Measurements from ENCODE around the gene EIF4EBP2. TPM values are rescaled to one million over a fixed set of nuclear protein-coding genes. Genes with fewer than 3 reads are reported as not detected.

EIF4EBP2 gene
- total RNA-seq, 3 donors from 2014 or later, result 76.0 to 192 (median 80.5) TPM

- peaks cover 5% of the 10 kb centered on the region in 2 donors for H3K4me1 ChIP-seq
- H3K27ac ChIP-seq, result peak overlapping the region; percentile 95 to 98
- no peaks in the 10 kb centered on the region for H3K9me3 ChIP-seq
- no peak for TF ChIP-seq CTCF (IDR thresholded peaks at IDR 0.05)
- TF ChIP-seq POLR2AphosphoS5 (IDR thresholded peaks at IDR 0.05), result no peak
- TF ChIP-seq POLR2A (IDR thresholded peaks at IDR 0.05), result no peak
- H3K27me3 ChIP-seq, result no peaks in the 10 kb centered on the region
- DNase-seq (ENCODE audit: low spot score in 2 of 2), result no peak
- H3K4me3 ChIP-seq, result peak overlapping the region in 2 of 3 donors; percentile 6 to 51
- H3K36me3 ChIP-seq, result no peaks in the 10 kb centered on the region
- intact Hi-C loops (cut with DNase I; ENCODE audit: low total_unique reads), result loop anchor here (10.0 kb wide), 1 partner anchor 140 kb away; no protein-coding TSS in a partner anchor
Measured at GRCh38 chr10:70364772-70365091, 39.2 kb upstream of the EIF4EBP2 start.

- no peak overlapping the region for H3K4me3 ChIP-seq
- H3K36me3 ChIP-seq, result no peaks in the 10 kb centered on the region
- TF ChIP-seq CTCF (IDR thresholded peaks at IDR 0.05) (no peak), POLR2A (IDR thresholded peaks at IDR 0.05) (no peak), POLR2AphosphoS5 (IDR thresholded peaks at IDR 0.05) (no peak)
- no peaks in the 10 kb centered on the region for H3K9me3 ChIP-seq
- H3K4me1 ChIP-seq, result peaks cover 5% of the 10 kb centered on the region in 2 donors
- intact Hi-C loops (cut with DNase I; ENCODE audit: low total_unique reads), result loop anchor here (10.0 kb wide), 1 partner anchor 142 kb away; no protein-coding TSS in a partner anchor
- DNase-seq (ENCODE audit: low spot score in 2 of 2), result no peak
- no peak overlapping the region for H3K27ac ChIP-seq
- H3K27me3 ChIP-seq, result no peaks in the 10 kb centered on the region
Measured at GRCh38 chr10:70367195-70367796, 36.6 kb upstream of the EIF4EBP2 start.

- no peaks in the 10 kb centered on the region for H3K9me3 ChIP-seq
- TF ChIP-seq POLR2A (IDR thresholded peaks at IDR 0.05), result no peak
- no peak for TF ChIP-seq CTCF (IDR thresholded peaks at IDR 0.05)
- no peak for TF ChIP-seq POLR2AphosphoS5 (IDR thresholded peaks at IDR 0.05)
- no peak overlapping the region for H3K27ac ChIP-seq
- no peak overlapping the region for H3K4me3 ChIP-seq
- DNase-seq (ENCODE audit: low spot score in 2 of 2), result no peak
- no peaks in the 10 kb centered on the region for H3K27me3 ChIP-seq
- no peaks in the 10 kb centered on the region for H3K36me3 ChIP-seq
- intact Hi-C loops (cut with DNase I; ENCODE audit: low total_unique reads), result loop anchor here (10.0 kb wide), 1 partner anchor 144 kb away; no protein-coding TSS in a partner anchor
- H3K4me1 ChIP-seq, result peaks cover 2% of the 10 kb centered on the region in 2 donors
Measured at GRCh38 chr10:70368774-70369482, 35.0 kb upstream of the EIF4EBP2 start.

GRCh38 chr10:70369498-70370018, 34.4 kb upstream of the EIF4EBP2 start:
- TF ChIP-seq POLR2A (IDR thresholded peaks at IDR 0.05) (no peak), POLR2AphosphoS5 (IDR thresholded peaks at IDR 0.05) (no peak), CTCF (IDR thresholded peaks at IDR 0.05) (no peak)
- H3K4me3 ChIP-seq, result no peak overlapping the region
- no peak overlapping the region for H3K27ac ChIP-seq
- no peaks in the 10 kb centered on the region for H3K36me3 ChIP-seq
- intact Hi-C loops (cut with DNase I; ENCODE audit: low total_unique reads), result loop anchor here (10.0 kb wide), 1 partner anchor 145 kb away; no protein-coding TSS in a partner anchor
- no peaks in the 10 kb centered on the region for H3K27me3 ChIP-seq
- no peaks in the 10 kb centered on the region for H3K4me1 ChIP-seq
- DNase-seq (ENCODE audit: low spot score in 2 of 2), result no peak
- H3K9me3 ChIP-seq, result no peaks in the 10 kb centered on the region

GRCh38 chr10:70370766-70371165, 33.2 kb upstream of the EIF4EBP2 start:
- Histone ChIP-seq H3K27ac (no peak overlapping the region), H3K36me3 (no peaks in the 10 kb centered on the region), H3K4me3 (no peak overlapping the region), H3K4me1 (no peaks in the 10 kb centered on the region), H3K27me3 (no peaks in the 10 kb centered on the region), H3K9me3 (no peaks in the 10 kb centered on the region)
- DNase-seq (ENCODE audit: low spot score in 2 of 2), result no peak
- intact Hi-C loops (cut with DNase I; ENCODE audit: low total_unique reads), result no loop called here
- TF ChIP-seq POLR2A (IDR thresholded peaks at IDR 0.05) (no peak), POLR2AphosphoS5 (IDR thresholded peaks at IDR 0.05) (no peak), CTCF (IDR thresholded peaks at IDR 0.05) (no peak)
